ENCODE measurements around the gene SLC8B1. TPM values are rescaled to one million over a fixed set of nuclear protein-coding genes. Genes with fewer than 3 reads are reported as not detected.

The SLC8B1 gene
- total RNA-seq, result 28.5 TPM
- long read RNA-seq, partial matches to known transcripts, result 28 of 46 reads
- long read RNA-seq, other reads (novel, unspliced or antisense), result 15 of 46 reads

DNA sequence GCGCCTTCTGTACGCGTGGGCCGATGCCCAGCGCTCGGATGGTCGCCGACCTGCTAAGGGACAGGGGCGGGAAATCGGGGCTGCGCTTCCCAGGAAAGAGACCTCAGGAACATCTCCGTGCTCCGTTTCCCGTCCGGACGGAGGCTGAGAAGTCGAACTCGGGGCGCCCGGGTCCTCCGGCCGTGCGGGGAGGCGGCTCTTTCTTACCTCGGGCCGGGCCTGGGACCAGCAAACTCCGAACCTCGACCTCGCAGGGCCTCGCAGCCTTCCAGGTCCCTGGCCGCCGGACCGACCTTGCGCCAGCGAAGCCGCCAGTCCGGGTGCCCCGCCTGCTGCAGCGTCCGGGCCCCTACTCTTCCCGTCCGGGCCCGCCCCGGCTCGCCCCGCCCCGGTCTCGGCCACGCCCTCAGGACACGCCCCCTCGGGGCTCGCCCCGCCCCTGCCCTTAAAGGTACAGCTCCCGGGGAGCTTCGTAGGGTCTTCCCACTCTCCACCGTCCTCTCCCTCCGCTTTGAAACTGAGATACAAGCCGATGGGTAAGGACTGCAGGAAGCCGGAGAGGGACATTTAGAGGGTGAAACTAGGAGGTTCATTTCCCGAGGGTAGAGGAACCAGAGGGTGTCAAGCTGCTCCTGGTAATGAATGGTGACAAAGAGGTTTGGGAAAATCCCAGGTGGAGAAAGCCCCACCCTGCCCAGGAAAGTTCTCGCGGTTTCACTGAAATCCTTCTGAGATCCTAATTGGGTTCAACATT lies at the start of gene SLC8B1:
Gene SLC8B1 (minus strand): TSS at position 324 of the 754 bp plus-strand sequence. CDS start 2,231 bp downstream, outside the sequence.
- DNase-seq (ENCODE audit: low spot score), result peak; percentile 97

DNA sequence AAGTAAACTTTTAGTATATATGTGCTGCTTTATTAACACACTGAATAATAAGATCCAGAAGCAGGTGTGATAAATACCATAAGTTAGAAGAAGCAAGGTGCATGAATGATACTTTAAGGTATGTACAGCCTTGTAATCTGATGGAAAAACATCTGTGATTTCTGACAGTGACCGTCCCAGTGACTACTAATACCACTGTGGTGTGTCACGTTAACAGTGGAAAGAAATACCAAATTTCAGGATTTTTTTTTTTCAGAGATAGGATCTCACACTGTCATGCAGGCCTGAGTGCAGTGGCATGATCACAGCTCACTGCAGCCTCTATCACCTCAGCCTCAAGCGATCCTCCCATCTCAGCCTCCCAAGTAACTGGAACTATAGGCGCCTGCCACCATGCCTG lies 47.3 kb upstream of the SLC8B1 start:
- no peak for DNase-seq (ENCODE audit: low spot score)

DNA sequence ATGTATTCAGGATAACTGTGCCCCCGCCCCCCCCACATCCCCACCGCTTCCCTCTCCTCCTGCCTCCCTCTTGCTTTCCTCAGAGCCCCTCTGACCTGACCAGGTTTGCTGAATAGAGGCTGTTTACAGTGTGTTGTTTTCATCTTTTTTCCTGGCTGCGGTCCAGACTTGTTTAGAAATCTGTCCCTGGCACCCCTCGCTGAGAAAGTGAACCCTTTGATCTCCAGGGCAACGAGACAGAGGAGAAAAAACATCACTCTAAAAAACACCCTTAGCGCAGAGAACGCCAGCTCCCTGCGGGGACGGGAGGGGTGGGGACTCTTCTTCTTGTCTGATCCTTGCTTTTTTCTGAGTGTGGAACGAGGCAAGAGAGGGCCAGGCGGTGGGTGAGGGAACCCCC lies 46.3 kb upstream of the SLC8B1 start:
- DNase-seq (ENCODE audit: low spot score), result no peak

DNA sequence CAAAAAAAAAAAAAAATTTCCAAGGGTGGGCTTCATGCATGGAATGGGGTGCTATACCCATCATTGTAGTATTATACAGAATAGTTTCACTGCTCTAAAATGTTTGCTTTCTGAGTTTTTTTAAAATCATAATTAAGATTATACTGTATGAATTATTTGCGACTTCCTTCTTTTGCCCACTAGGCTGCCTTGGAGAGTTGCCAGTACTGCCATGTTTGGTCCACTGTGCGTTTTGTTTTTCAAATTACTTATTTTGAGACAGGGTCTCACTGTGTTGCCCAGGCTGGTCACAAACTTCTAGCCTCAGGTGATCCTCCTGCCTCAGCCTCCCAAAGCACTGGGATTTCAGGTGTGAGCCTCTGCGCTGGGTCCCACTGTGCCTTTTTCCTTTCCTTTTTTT lies 43.4 kb upstream of the SLC8B1 start:
- DNase-seq (ENCODE audit: low spot score), result no peak

DNA sequence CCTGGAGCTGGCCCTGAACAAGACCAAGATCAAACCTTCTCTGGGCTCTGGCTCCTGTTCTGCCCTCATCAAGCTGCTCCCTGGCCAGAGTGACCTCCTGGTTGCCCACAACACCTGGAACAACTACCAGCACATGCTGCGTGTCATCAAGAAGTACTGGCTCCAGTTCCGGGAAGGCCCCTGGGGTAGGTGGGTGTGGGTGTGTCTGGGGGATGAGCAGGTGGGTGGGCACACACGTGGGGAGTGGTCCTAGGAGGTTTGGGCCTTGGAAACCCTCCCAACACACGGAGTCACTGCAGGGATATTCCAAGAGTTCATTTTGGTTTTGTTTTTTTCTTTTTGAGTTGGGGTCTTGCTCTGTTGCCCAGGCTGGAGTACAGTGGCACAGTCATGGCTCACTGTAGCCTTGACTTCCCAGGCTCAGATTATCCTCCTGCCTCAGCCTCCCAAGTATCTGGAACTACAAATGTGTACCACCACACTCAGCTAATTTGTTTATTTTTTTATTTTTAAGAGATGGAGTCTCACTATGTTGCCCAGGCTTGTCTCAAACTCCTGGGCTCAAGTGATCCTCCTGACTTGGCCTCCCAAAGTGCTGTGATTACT lies 40.0 kb upstream of the SLC8B1 start:
- no peak for DNase-seq (ENCODE audit: low spot score)

DNA sequence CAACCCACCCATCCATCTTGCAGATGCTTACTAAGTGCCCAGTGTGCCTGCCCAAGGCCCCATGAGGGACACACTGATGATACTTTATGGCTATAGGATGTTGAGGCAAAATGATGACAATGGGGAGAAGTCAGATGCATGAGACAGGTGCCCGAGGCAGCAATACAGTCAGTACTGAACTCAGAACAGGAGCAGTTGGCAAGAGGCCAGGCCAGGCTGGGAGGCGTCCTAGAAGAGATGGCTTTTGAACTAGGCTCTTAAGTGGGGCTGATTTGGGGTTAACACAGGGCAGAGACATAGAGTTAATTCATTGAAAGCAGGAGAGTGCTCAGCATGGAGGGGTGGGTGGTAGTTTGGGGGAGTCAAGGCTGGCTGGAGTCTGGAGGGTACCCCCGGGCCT lies 39.1 kb upstream of the SLC8B1 start:
- DNase-seq (ENCODE audit: low spot score), result no peak

DNA sequence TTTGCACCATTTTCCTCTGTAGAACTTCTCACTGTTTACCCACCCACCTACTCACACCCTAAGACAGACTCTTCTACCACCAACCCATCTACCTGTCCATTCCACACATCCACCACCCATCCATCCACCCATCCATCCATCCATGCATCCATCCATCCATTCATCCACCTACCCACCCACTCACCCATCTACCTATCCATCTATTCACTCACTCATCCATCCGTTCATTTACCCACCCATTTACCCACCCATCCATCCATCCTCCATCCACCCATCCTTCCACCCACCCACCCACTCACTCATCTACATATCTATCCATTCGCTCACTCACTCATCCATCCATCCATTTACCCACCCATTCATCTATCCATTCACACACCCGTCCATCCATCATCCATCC lies 38.5 kb upstream of the SLC8B1 start:
- DNase-seq (ENCODE audit: low spot score), result no peak

DNA sequence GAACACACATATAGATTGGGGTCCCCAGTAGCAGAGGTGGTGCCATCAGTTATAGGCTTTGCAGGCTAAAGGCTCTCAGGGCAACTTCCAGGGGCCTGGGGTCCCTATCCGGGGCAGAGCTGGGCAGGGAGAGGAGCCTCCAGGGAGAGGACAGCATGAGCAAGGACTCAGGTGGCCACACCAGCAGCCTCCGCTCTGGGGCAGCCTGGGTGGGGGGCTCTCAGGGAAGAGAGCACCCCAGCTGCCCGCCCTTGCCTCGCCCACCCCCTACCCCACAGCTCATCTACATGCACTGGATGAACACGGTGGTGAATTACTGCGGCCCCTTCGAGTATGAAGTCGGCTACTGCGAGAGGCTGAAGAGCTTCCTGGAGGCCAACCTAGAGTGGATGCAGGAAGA lies 37.5 kb upstream of the SLC8B1 start:
- DNase-seq (ENCODE audit: low spot score), result no peak

DNA sequence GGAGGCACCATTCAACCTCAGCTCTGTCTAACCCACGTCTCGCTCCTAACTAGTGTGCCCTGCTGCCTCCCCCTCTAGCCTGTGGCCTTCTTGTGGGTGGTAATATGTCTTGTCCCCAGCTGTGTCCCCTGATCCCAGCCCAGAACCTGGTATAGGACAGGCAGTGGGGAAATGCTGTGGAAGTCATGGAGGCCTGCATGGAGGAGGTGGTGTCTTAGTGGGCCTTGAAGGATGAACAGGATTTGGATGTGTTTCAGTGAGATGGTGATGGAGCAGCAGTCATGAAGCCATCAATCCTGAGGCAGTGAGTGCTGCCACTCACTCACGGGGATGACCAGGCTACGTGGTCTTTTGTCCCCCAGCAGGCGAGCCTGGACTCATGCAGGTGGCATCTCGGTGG lies 36.9 kb upstream of the SLC8B1 start:
- no peak for DNase-seq (ENCODE audit: low spot score)

DNA sequence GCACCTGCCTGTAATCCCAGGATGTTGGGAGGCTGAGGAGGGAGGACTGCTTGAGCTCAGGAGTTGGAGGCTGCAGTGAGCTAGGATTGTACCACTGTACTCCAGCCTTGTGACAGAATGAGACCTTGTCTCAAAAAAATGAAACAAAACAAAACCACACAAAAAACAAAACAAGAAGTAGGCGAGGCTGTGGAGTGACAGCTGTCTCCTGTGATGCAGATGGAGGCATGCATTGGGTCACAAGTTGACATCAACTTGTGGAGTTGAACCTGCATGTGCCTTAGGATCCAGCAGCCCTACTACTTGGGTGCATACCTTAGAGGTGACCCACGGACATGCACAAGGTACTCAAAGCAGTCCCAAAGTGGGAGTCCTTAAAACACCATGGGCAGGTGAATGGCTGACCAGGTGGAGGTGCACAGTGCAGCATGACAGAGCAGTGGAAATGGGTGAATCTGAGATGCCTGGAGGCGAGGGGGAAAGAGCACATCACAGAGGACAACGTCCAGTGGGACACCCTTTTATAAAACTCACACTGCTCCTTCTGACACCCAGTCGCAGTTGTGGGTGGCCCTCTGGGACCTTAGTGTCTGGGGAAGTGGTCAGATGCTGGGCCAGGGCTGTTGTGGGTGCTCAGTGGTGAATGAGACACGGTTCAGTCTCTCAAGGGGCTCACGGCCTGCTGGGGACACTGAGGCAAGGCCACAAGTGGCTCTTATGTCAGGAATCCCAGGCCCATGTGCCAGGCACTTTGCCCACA lies 36.2 kb upstream of the SLC8B1 start:
- no peak for DNase-seq (ENCODE audit: low spot score)

DNA sequence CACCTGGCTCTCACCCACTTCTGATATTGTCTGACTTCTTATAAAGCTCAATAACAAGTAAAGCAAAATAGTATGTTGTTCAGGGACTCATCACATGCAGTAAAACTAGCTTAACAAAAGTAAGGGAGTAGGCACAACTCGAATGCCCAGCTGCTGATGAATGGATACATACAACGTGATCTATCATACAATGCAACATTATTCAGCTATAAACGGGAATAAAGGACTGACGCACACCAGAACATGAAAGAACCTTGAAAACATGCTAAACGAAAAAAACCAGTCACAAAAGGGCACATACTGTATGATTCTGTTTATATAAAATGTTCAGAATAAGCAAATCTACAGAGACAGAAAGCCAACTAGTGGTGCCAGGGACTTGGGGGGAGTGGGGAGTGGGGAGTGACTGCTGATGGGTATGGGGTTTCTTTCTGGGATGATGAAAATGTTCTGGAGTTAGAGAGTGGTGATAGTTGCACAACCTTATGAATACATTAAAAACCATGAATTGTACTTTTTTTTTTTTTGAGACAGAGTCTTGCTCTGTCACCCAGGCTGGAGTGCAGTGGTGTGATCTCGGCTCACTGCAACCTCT lies 34.6 kb upstream of the SLC8B1 start:
- DNase-seq (ENCODE audit: low spot score), result no peak

DNA sequence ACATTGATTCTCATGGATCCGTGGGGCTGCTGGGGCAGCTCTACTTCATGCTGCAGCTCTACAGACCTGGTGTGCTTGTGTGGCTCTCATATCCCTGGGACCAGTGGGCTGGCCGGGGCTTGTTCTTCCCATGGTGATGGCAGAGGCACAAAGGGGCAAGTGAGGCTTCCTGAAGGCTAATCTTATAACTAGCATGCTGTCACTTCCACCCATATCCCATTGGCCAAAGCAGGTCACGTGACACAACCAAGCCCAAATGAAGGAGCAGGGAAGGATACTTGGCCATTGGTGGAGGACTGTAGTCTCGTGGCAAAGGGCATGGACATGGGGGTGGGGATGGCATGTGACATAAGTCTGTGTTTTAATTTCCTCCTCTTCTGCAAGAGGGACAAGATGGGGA lies 33.4 kb upstream of the SLC8B1 start:
- DNase-seq (ENCODE audit: low spot score), result no peak

DNA sequence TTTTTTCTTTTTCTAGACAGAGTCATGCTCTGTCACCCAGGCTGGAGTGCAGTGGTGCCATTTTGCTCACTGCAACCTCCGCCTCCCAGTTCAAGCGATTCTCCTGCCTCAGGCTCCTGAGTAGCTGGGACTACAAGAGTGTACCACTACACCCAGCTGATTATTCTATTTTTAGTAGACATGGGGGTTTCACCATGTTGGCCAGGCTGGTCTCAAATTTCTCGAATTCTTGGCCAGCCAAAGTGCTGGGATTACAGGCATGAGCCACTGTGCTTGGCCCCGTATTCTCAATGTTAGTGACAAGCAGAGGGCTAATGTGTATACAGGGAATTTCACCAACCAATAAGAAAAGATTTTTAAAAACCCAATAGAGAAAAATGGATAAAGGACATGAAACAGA lies 31.9 kb upstream of the SLC8B1 start:
- DNase-seq (ENCODE audit: low spot score), result no peak

DNA sequence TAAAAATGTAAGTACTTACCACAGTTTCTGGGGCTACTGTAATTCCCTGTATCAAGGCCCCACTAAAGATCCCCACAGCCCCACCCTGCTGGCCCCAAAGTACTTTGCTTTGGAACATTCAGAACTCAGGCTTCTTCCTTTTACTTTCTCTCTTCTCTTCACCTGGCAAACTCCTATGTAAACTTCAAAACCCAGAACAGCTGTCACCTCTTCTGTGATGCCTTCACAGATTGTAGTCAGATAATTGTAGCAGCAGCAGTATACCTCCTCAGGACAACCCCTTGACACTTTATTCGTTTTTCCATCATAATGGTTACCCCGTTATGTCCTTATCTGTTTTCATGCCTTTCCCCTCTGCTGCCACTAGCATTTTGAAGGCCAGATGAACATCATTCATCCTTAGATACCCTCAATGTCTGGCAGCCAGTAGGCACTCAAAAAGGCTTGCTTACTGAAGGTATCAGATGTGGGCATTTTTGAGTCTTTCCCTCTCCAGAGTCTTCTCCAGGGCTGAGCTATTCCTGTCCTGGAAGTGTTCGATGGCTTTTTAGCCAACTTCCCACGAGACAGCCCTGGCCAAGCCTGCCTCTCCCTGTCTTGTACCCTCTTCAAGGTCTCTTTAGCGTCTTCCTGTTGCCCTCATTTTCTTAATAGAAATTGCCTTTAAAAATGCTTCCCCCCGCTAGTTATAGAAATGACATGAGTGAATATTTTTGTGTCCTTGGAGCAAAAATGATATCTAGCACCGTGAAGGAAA lies 30.9 kb upstream of the SLC8B1 start:
- no peak for DNase-seq (ENCODE audit: low spot score)

DNA sequence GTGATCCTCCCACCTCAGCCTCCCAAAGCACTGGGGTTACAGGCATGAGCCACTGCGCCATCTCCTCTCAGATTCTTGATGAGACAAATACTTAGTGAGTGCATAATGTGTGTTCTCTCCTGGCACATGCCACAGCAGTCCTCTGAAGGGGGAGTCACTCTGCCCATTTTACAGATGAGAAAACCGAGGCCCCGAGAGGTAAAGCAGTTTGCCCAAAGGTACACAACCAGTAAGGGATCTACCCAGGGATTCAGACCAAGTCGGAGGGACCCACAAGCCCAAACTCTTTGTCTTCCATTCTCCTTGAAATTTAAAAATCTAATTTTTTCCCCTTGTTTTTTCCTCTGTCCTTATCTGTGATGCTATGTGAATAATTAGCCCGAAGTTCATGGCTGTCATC lies 29.8 kb upstream of the SLC8B1 start:
- no peak for DNase-seq (ENCODE audit: low spot score)

DNA sequence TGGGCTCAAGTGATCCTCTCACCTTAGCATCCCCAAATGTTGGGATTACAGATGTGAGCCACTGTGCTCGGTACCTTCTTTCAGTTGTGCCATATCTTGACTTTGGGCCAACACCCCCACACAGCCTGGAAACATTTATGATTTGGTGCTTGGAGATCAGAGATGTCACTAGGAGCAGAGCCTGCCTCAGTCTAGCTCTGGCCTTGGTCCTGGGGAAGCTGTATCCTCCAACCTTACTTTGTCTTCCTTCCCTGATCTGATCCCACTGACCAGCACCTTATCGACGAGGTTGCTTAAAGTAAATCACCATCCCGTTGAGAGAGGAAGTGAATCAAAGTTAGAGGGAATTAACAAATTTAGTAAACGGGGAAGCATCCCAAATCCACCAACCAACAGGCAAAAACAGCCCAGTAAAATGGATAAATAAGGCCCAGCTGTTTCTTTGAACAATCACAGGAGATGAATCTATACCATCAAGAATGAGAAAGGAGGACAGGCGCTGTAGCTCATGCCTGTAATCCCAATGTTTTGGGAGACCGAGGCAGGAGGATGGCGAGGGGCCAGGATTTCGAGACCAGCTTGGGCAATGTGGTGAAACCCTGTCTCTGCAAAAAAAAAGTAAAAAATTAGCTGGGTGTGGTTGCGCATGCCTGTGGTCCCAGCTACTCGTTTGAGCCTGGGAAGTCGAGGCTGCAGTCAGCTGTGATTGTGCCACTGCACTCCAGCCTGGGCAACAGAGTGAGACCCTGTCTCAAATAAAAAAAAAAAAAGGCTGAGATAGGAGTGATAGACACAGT lies 26.9 kb upstream of the SLC8B1 start:
- DNase-seq (ENCODE audit: low spot score), result no peak

DNA sequence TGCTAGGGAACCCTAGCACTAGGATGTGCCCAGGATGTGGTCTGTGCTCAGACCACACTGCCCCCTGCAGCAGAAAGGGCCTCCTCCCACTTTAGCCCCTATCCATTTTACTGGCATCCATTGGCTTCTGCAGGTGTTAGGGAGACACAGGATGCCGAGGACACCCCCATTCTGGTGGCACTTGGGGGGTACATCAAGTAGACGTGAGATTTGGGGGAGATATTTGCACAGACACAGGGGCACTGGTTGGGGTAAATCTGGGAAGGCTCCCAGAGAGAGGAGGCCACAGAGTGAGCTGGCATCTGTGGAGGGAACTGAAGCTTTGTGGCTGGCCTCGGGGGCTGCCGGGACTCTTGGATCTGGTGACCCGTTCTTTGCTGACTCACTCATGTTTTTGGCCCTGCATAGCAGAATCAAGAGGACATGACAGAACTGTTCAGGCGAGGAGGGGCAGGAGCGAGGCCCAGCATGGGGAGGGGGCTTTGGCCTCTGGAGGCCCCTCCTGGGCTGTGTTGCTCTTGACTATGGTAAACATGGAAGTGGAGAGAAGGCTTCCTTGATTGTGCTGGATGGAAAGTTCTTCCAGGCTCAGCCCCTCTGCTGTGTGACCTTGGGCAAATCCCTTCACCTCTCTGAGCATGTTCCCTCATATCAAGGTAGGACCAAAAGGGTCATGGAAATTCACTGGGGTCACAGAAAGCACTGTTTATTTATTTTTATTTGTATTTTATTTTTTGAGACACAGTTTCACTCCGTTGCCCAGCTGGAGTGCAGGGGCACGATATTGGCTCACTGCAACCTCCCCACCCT lies 25.2 kb upstream of the SLC8B1 start:
- DNase-seq (ENCODE audit: low spot score), result no peak

DNA sequence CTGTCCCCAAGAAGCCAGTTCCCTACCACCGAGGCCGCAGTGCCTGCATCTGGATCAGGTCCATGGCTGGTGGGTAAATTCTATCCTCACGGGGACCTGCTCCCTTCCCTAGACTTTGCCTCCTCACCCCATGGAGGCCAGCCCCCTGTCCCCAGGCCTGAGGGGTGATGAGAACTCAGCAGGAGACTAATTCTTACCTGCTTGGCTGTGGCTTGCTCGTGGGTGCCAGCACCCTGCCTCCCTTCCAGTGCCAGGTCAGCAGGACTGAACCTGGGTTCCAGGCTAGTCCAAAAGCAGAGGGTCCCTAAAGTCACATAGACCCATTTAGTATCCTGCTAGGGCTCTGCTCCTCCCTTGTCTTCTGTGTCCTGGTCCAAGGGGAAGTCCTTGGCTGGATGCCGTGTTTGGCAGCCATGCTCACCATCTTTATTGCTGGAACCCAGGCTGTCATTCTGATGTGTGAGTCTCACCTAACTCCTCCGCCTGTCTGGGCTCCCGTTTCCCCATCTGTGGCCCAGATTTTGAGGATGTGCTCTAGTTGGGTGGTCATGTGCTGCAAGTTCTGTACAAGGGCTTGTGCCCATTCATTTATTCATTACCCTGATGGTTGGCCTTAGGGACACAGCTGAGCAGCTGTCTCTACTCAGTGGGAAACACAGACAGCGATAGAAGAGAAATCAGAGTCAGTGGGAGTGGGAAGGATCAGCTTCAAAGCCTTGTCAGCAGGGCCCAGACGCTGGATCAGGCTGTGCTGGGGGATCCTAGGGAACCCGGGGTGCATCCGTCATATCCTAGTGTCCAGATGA lies 24.4 kb upstream of the SLC8B1 start:
- DNase-seq (ENCODE audit: low spot score), result no peak

Data from mesenteric fat pad (tissue), 1 donor.